DND-41 (cell line): Measurements from ENCODE around the gene LHX2.

Source experiments
- ATAC-seq: fragments of 200-7000 bp; cut with Tn5 transposase; 3 replicates; pipeline ENCODE4 v1.9.1; 2021; ENCODE audit warnings: low read depth; ENCODE audit not compliant: insufficient read depth
- DNase-seq: peaks from one replicate; pipeline ENCODE4 v3.0.0-alpha.2; 2020
- H2AFZ ChIP-seq: 2 replicates; pipeline ENCODE4 v1.6.0; 2012; ENCODE audit warnings: low read depth, low read length
- H3K27ac ChIP-seq: 2 replicates; pipeline ENCODE4 v1.5.1; 2012; ENCODE audit warnings: low read length, inconsistent platforms
- H3K27me3 ChIP-seq: fragments of 200-600 bp; sonication (generic); 2 replicates; pipeline ENCODE4 v1.6.0; 2012; ENCODE audit warnings: low read length, mild to moderate bottlenecking, inconsistent platforms; ENCODE audit not compliant: insufficient read depth, poor library complexity
- H3K36me3 ChIP-seq: 2 replicates; pipeline ENCODE4 v1.5.1; 2012; ENCODE audit warnings: low read length, inconsistent platforms; ENCODE audit not compliant: insufficient read depth
- H3K4me1 ChIP-seq: 2 replicates; pipeline ENCODE4 v1.5.1; 2012; ENCODE audit warnings: mild to moderate bottlenecking, low read length; ENCODE audit not compliant: insufficient read depth
- H3K4me2 ChIP-seq: 2 replicates; pipeline ENCODE4 v1.6.0; 2012; ENCODE audit warnings: mild to moderate bottlenecking, moderate library complexity, low read length, inconsistent platforms; ENCODE audit not compliant: insufficient read depth
- H3K4me3 ChIP-seq, 2 experiments: fragments of 200-600 bp in 1 of 2; shearing (Covaris generic) in 1 of 2; 2 replicates each; pipeline ENCODE4 v1.5.1; 2012 to 2016; ENCODE audit warnings: inconsistent platforms in 2 of 2, low read length in 2 of 2, mild to moderate bottlenecking in 2 of 2, low read depth in 1 of 2, moderate library complexity in 1 of 2
- H3K79me2 ChIP-seq: 2 replicates; pipeline ENCODE4 v1.6.0; 2012; ENCODE audit warnings: low read length, inconsistent platforms; ENCODE audit not compliant: insufficient read depth
- H3K9ac ChIP-seq: 2 replicates; pipeline ENCODE4 v1.6.0; 2012; ENCODE audit warnings: low read depth, mild to moderate bottlenecking, inconsistent platforms, low read length, moderate library complexity
- H3K9me3 ChIP-seq: 2 replicates; pipeline ENCODE4 v1.5.1; 2012; ENCODE audit warnings: low read length, moderate library complexity, mild to moderate bottlenecking, inconsistent platforms; ENCODE audit not compliant: insufficient read depth, severe bottlenecking
- H4K20me1 ChIP-seq: 2 replicates; pipeline ENCODE4 v1.6.0; 2012; ENCODE audit warnings: low read length; ENCODE audit not compliant: insufficient read depth
- CTCF ChIP-seq: IDR thresholded peaks from 2 replicates; pipeline ENCODE4 v1.5.1; 2012; ENCODE audit warnings: borderline replicate concordance, low read length, moderate library complexity, mild to moderate bottlenecking; ENCODE audit not compliant: poor library complexity, severe bottlenecking; ENCODE audit errors: extremely low read depth
- EZH2 ChIP-seq: IDR thresholded peaks from 3 replicates; pipeline ENCODE4 v1.6.1; 2012; ENCODE audit warnings: borderline replicate concordance, low read depth, mild to moderate bottlenecking, moderate library complexity, low read length, inconsistent platforms; ENCODE audit not compliant: severe bottlenecking

The LHX2 gene

DNA sequence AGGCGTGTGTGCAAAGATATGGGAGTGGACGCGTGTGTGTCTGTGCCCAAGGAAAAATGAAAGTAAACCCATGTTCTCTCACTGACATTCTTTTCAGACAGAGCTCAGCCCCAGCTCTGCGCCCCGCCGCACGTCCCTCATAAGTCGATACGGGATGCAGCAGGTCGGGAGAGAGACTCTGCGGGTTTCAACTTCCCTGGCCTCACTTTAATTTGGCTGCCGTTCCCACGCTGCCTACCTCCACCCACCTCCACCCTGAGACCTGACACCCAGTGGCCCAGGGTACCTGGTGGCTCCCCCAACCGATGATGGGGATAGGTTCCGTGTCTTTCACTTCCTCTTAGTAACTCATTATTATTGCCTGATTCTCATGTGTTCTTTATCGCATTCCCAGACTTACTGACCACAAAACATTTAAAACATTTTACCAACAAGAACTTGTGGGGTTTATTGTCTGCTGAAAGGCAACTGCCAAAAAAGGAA lies 19.4 kb downstream of the LHX2 start:
- ATAC-seq (no peak), DNase-seq (no peak)
- H3K4me3 ChIP-seq, result no peak overlapping the region
- no peak overlapping the region for H3K27ac ChIP-seq
- H3K79me2 ChIP-seq, result no peaks in the 10 kb centered on the region
- no peak overlapping the region for H3K4me2 ChIP-seq
- H3K4me1 ChIP-seq, result no peaks in the 10 kb centered on the region
- TF ChIP-seq EZH2, result no peak
- TF ChIP-seq CTCF, result no peak
- no peaks in the 10 kb centered on the region for H4K20me1 ChIP-seq
- H3K9me3 ChIP-seq, result no peaks in the 10 kb centered on the region
- no peaks in the 10 kb centered on the region for H3K36me3 ChIP-seq
- H3K9ac ChIP-seq, result no peak overlapping the region
- no peak overlapping the region for H2AFZ ChIP-seq
- H3K27me3 ChIP-seq, result peaks cover 3% of the 10 kb centered on the region

- no peak for ATAC-seq
- Histone ChIP-seq H3K4me2 (no peak overlapping the region), H3K9me3 (no peaks in the 10 kb centered on the region), H3K9ac (no peak overlapping the region), H3K36me3 (no peaks in the 10 kb centered on the region), H3K4me3 (no peak overlapping the region), H4K20me1 (no peaks in the 10 kb centered on the region), H2AFZ (no peak overlapping the region), H3K27ac (no peak overlapping the region), H3K27me3 (peaks cover 3% of the 10 kb centered on the region), H3K79me2 (no peaks in the 10 kb centered on the region), H3K4me1 (no peaks in the 10 kb centered on the region)
- no peak for DNase-seq
- TF ChIP-seq EZH2 (no peak), CTCF (no peak)
Observed at GRCh38 chr9:124032247-124032646, 20.7 kb downstream of the LHX2 start.

GRCh38 chr9:124033348-124033747 lies 21.8 kb downstream of the LHX2 start:
- Histone ChIP-seq H3K9me3 (no peaks in the 10 kb centered on the region), H2AFZ (no peak overlapping the region), H3K9ac (no peak overlapping the region), H3K79me2 (no peaks in the 10 kb centered on the region), H3K4me2 (no peak overlapping the region), H3K36me3 (no peaks in the 10 kb centered on the region), H4K20me1 (no peaks in the 10 kb centered on the region), H3K4me1 (no peaks in the 10 kb centered on the region), H3K27me3 (peaks cover 2% of the 10 kb centered on the region), H3K27ac (no peak overlapping the region), H3K4me3 (no peak overlapping the region)
- no peak for TF ChIP-seq EZH2
- no peak for TF ChIP-seq CTCF
- DNase-seq (no peak), ATAC-seq (no peak)

GRCh38 chr9:124033967-124034366 lies 22.4 kb downstream of the LHX2 start:
- Histone ChIP-seq H3K9me3 (no peaks in the 10 kb centered on the region), H3K4me2 (no peak overlapping the region), H3K27me3 (no peaks in the 10 kb centered on the region), H3K36me3 (no peaks in the 10 kb centered on the region), H3K79me2 (no peaks in the 10 kb centered on the region), H3K27ac (no peak overlapping the region), H3K4me1 (no peaks in the 10 kb centered on the region), H4K20me1 (no peaks in the 10 kb centered on the region), H3K9ac (no peak overlapping the region), H3K4me3 (no peak overlapping the region), H2AFZ (no peak overlapping the region)
- ATAC-seq (no peak), DNase-seq (no peak)
- no peak for TF ChIP-seq CTCF
- TF ChIP-seq EZH2, result no peak
